ENCODE data around the gene CMTM7.

DNA sequence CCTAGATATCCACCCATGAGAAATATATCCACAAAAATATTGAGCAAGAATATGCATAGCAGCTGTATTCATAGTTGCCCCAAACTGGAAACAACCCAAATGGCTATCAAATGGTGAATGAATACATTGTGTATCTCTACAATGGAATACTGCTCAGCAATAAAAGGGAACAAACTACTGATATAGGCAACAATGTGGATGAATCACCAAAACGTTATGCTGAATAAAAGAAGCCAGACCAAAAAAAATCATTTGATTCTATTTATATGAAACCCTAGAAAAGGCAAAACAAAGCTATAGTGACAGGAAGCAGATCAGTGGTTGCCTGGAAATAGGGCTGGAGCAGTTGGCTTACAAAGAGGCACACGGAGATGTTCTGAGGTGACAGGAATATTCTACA lies 15.5 kb upstream of the CMTM7 start:
- TF ChIP-seq POLR2A (IDR thresholded peaks at IDR 0.05; ENCODE audit: control extremely low read depth in 1 of 2, low read depth in 2 of 2, low read length in 2 of 2), result no peak
- TF ChIP-seq CTCF (IDR thresholded peaks at IDR 0.05; ENCODE audit: control extremely low read depth in 1 of 3, insufficient read depth in 1 of 3, low read depth in 1 of 3, low read length in 3 of 3), result no peak
- no peak for TF ChIP-seq TAF1 (IDR thresholded peaks at IDR 0.05; ENCODE audit: low read depth, low read length)
- TF ChIP-seq POLR2AphosphoS5 (IDR thresholded peaks at IDR 0.05; ENCODE audit: low read depth, low read length), result no peak
- no peak for TF ChIP-seq EP300 (IDR thresholded peaks at IDR 0.05; ENCODE audit: borderline replicate concordance in 1 of 2, low read depth in 2 of 2, low read length in 2 of 2)
- TF ChIP-seq CEBPB (IDR thresholded peaks at IDR 0.05; ENCODE audit: low read depth, low read length), result no peak
- no peak for TF ChIP-seq SIX5 (IDR thresholded peaks at IDR 0.05; ENCODE audit: low read depth, low read length)
